H1 (cell line): Measurements from ENCODE around the gene ANAPC10. TPM values are rescaled to one million over a fixed set of nuclear protein-coding genes. Genes with fewer than 3 reads are reported as not detected.

Experiments used
- CTCF ChIA-PET: fragments of 300-600 bp; sonication (Branson Sonifier 250); formaldehyde crosslinking; loops from one replicate; lab custom pipeline; 2021; ENCODE audit not compliant: partially characterized antibody; lab: Charles Lee
- POLR2A ChIA-PET: fragments of 300-600 bp; sonication (Branson Sonifier 250); formaldehyde crosslinking; loops from one replicate; lab custom pipeline; 2021; ENCODE audit warnings: inconsistent platforms; ENCODE audit not compliant: partially characterized antibody; lab: Charles Lee
- DNase-seq, 2 experiments: peaks; one replicate each; pipeline versions ENCODE4 v3.0.0 to v3.0.0-alpha.2; 2010 to 2022; ENCODE audit warnings: low spot score in 2 of 2, low read depth in 1 of 2, mixed read lengths in 1 of 2
- FAIRE-seq: peaks from 2 replicates; lab custom pipeline; 2011; peaks lifted over from hg19 to GRCh38; lab: Jason Lieb, UNC
- H2AFZ ChIP-seq: 2 replicates; pipeline ENCODE4 v1.8.1; 2012; ENCODE audit warnings: low read length, inconsistent platforms
- H2AK5ac ChIP-seq: 2 replicates; pipeline ENCODE4 v1.6.1; 2013; ENCODE audit warnings: low read depth, low read length
- H2BK120ac ChIP-seq: replicated peaks from 2 replicates; pipeline ENCODE3; 2013; ENCODE audit warnings: low read depth, low read length, inconsistent platforms
- H2BK12ac ChIP-seq: 2 replicates; pipeline ENCODE4 v1.6.1; 2013; ENCODE audit warnings: low read depth, low read length
- H2BK15ac ChIP-seq: 2 replicates; pipeline ENCODE4 v1.6.1; 2013; ENCODE audit warnings: low read length
- H2BK20ac ChIP-seq: 2 replicates; pipeline ENCODE4 v1.6.1; 2013; ENCODE audit warnings: low read length
- H2BK5ac ChIP-seq: 2 replicates; pipeline ENCODE4 v1.6.1; 2013; ENCODE audit warnings: low read depth, low read length
- H3K14ac ChIP-seq: 2 replicates; pipeline ENCODE4 v1.6.1; 2013; ENCODE audit warnings: inconsistent platforms; ENCODE audit not compliant: insufficient read length
- H3K18ac ChIP-seq: 2 replicates; pipeline ENCODE4 v1.6.1; 2013; ENCODE audit warnings: low read length; ENCODE audit errors: extremely low read depth
- H3K23ac ChIP-seq: 2 replicates; pipeline ENCODE4 v1.6.1; 2013; ENCODE audit warnings: inconsistent platforms; ENCODE audit not compliant: insufficient read length
- H3K23me2 ChIP-seq: 2 replicates; pipeline ENCODE4 v1.6.1; 2013; ENCODE audit warnings: low read depth, low read length
- H3K27ac ChIP-seq: 2 replicates; pipeline ENCODE4 v1.6.1; 2011; ENCODE audit warnings: low read depth, low read length, inconsistent platforms
- H3K27me3 ChIP-seq, 4 experiments: replicated peaks in 1 of 4; 1 replicate in 1 of 4; 2 replicates in 3 of 4; pipeline versions ENCODE4 v1.6.1 to v1.8.1; 2011 to 2013; ENCODE audit warnings: low read length in 3 of 4, mild to moderate bottlenecking in 3 of 4, inconsistent platforms in 2 of 4, mixed read lengths in 2 of 4, moderate library complexity in 1 of 4; ENCODE audit not compliant: control insufficient read depth in 3 of 4, insufficient read depth in 3 of 4; ENCODE audit errors: extremely low read depth in 1 of 4
- H3K36me3 ChIP-seq, 4 experiments: 2 replicates each; pipeline versions ENCODE4 v1.6.1 to v1.8.1; 2011 to 2013; ENCODE audit warnings: mild to moderate bottlenecking in 4 of 4, low read length in 3 of 4, moderate library complexity in 2 of 4, control low read depth in 1 of 4, inconsistent platforms in 1 of 4; ENCODE audit not compliant: insufficient read depth in 4 of 4, control insufficient read depth in 2 of 4
- H3K4ac ChIP-seq: replicated peaks from 2 replicates; pipeline ENCODE3; 2013; ENCODE audit warnings: low read length, low read depth, mixed read lengths, inconsistent platforms; ENCODE audit not compliant: insufficient read length
- H3K4me1 ChIP-seq, 4 experiments: replicated peaks in 1 of 4; 1 replicate in 1 of 4; 2 replicates in 3 of 4; pipeline versions ENCODE4 v1.6.1 to v1.8.1; 2011 to 2013; ENCODE audit warnings: low read length in 3 of 4, inconsistent platforms in 2 of 4, mixed read lengths in 1 of 4; ENCODE audit not compliant: insufficient read depth in 4 of 4, control insufficient read depth in 3 of 4
- H3K4me2 ChIP-seq, 2 experiments: 2 replicates each; pipeline versions ENCODE4 v1.6.1 to v1.8.1; 2011 to 2013; ENCODE audit warnings: low read depth in 2 of 2, low read length in 2 of 2, control low read depth in 1 of 2, inconsistent platforms in 1 of 2, mild to moderate bottlenecking in 1 of 2; ENCODE audit not compliant: insufficient read depth in 1 of 2
- H3K4me3 ChIP-seq, 4 experiments: fragments of 200-600, 300-600 bp in 1 of 4; sonication (generic), shearing (Covaris generic), sonication (Bioruptor Twin) in 1 of 4; 2 replicates each; pipeline versions ENCODE4 v1.5.1 to v1.8.1; 2011 to 2016; ENCODE audit warnings: low read length in 4 of 4, low read depth in 3 of 4, control low read depth in 2 of 4, inconsistent platforms in 2 of 4, mild to moderate bottlenecking in 2 of 4, mixed read lengths in 1 of 4, moderate library complexity in 1 of 4; ENCODE audit not compliant: insufficient read depth in 2 of 4; ENCODE audit errors: extremely low read depth in 1 of 4
- H3K56ac ChIP-seq: replicated peaks from 2 replicates; pipeline ENCODE3; 2013; ENCODE audit warnings: low read depth, mild to moderate bottlenecking, mixed read lengths, low read length, inconsistent platforms; ENCODE audit not compliant: insufficient read length
- H3K79me1 ChIP-seq: 2 replicates; pipeline ENCODE4 v1.6.1; 2013; ENCODE audit warnings: low read depth, low read length, control low read depth
- H3K79me2 ChIP-seq, 2 experiments: 2 replicates each; pipeline versions ENCODE4 v1.6.1 to v1.8.1; 2012 to 2013; ENCODE audit warnings: low read length in 2 of 2, mild to moderate bottlenecking in 2 of 2, inconsistent platforms in 1 of 2; ENCODE audit not compliant: insufficient read depth in 2 of 2, control insufficient read depth in 1 of 2
- H3K9ac ChIP-seq, 4 experiments: replicated peaks in 1 of 4; 1 replicate in 1 of 4; 2 replicates in 3 of 4; pipeline versions ENCODE4 v1.6.1 to v1.8.1; 2011 to 2013; ENCODE audit warnings: low read depth in 3 of 4, low read length in 3 of 4, control low read depth in 2 of 4, mild to moderate bottlenecking in 2 of 4, moderate library complexity in 2 of 4, inconsistent platforms in 1 of 4; ENCODE audit errors: extremely low read depth in 1 of 4
- H3K9me3 ChIP-seq, 2 experiments: 2 replicates each; pipeline versions ENCODE4 v1.6.1 to v1.8.1; 2012 to 2013; ENCODE audit warnings: mild to moderate bottlenecking in 2 of 2, moderate library complexity in 2 of 2, control low read depth in 1 of 2, inconsistent platforms in 1 of 2, low read depth in 1 of 2, low read length in 1 of 2, mixed read lengths in 1 of 2; ENCODE audit not compliant: insufficient read depth in 2 of 2
- H4K20me1 ChIP-seq, 2 experiments: replicated peaks in 1 of 2; 2 replicates each; pipeline versions ENCODE3 to v1.8.1; 2011 to 2013; ENCODE audit warnings: inconsistent platforms in 2 of 2, low read length in 2 of 2, mild to moderate bottlenecking in 1 of 2; ENCODE audit not compliant: insufficient read depth in 2 of 2, control insufficient read depth in 1 of 2
- H4K5ac ChIP-seq: 2 replicates; pipeline ENCODE4 v1.6.1; 2013; ENCODE audit warnings: low read length, low read depth, mixed read lengths, inconsistent platforms; ENCODE audit not compliant: insufficient read length
- H4K8ac ChIP-seq: 2 replicates; pipeline ENCODE4 v1.8.0; 2013; ENCODE audit warnings: mild to moderate bottlenecking, moderate library complexity, low read length, inconsistent platforms; ENCODE audit not compliant: insufficient read depth; ENCODE audit errors: extremely low read depth
- H4K91ac ChIP-seq: replicated peaks from 2 replicates; pipeline ENCODE3; 2013; ENCODE audit warnings: low read length, mixed read lengths, inconsistent platforms; ENCODE audit not compliant: insufficient read length
- EP300 ChIP-seq, 2 experiments: IDR thresholded peaks; 1 replicate in 1 of 2; 2 replicates in 1 of 2; pipeline ENCODE4 v1.6.1; 2011 to 2012; ENCODE audit warnings: low read depth in 2 of 2, low read length in 2 of 2, mild to moderate bottlenecking in 2 of 2, borderline replicate concordance in 1 of 2, inconsistent platforms in 1 of 2, moderate library complexity in 1 of 2
- FOSL1 ChIP-seq: IDR thresholded peaks from 2 replicates; pipeline ENCODE4 v1.6.1; 2011; ENCODE audit warnings: mild to moderate bottlenecking, low read depth, low read length, moderate library complexity; ENCODE audit not compliant: insufficient read depth
- HDAC2 ChIP-seq, 2 experiments: fragments of 300-600 bp in 1 of 2; sonication (generic) in 1 of 2; IDR thresholded peaks; 2 replicates each; pipeline ENCODE4 v1.6.1; 2011 to 2012; ENCODE audit warnings: low read depth in 2 of 2, low read length in 2 of 2, mild to moderate bottlenecking in 2 of 2, moderate library complexity in 2 of 2, borderline replicate concordance in 1 of 2, inconsistent platforms in 1 of 2
- HDAC6 ChIP-seq: IDR thresholded peaks from one replicate; pipeline ENCODE4 v1.7.1; 2012; ENCODE audit warnings: low read depth, mild to moderate bottlenecking, inconsistent platforms, low read length, moderate library complexity
- NANOG ChIP-seq: IDR thresholded peaks from 2 replicates; pipeline ENCODE4 v1.6.1; 2011; ENCODE audit warnings: low read length, low read depth, mild to moderate bottlenecking, inconsistent platforms; ENCODE audit not compliant: insufficient read depth, poor library complexity, severe bottlenecking
- RBBP5 ChIP-seq: IDR thresholded peaks from 2 replicates; pipeline ENCODE4 v1.7.1; 2012; ENCODE audit warnings: low read depth, mild to moderate bottlenecking, inconsistent platforms, low read length, moderate library complexity, borderline replicate concordance
- RFX5 ChIP-seq: IDR thresholded peaks from 2 replicates; pipeline ENCODE4 v1.6.1; 2011; ENCODE audit warnings: low read depth, low read length, improper control_type of control experiment, borderline replicate concordance
- RXRA ChIP-seq: IDR thresholded peaks from 2 replicates; pipeline ENCODE4 v1.6.1; 2011; ENCODE audit warnings: low read depth, mild to moderate bottlenecking, low read length, moderate library complexity; ENCODE audit not compliant: insufficient read depth
- SAP30 ChIP-seq: fragments of 300-600 bp; sonication (generic); IDR thresholded peaks from 2 replicates; pipeline ENCODE4 v1.7.1; 2012; ENCODE audit warnings: low read length, moderate library complexity, mild to moderate bottlenecking, inconsistent platforms; ENCODE audit not compliant: insufficient read depth, insufficient replicate concordance
- SUZ12 ChIP-seq: fragments of 200-600 bp; sonication (generic); IDR thresholded peaks from 2 replicates; pipeline ENCODE4 v1.6.1; 2012; ENCODE audit warnings: mild to moderate bottlenecking, inconsistent platforms, low read length, moderate library complexity, mixed read lengths
- TBP ChIP-seq: IDR thresholded peaks from 2 replicates; pipeline ENCODE4 v1.6.1; 2011; ENCODE audit warnings: low read depth, low read length, improper control_type of control experiment
- TCF12 ChIP-seq: IDR thresholded peaks from 2 replicates; pipeline ENCODE4 v1.6.1; 2011; ENCODE audit warnings: low read depth, mild to moderate bottlenecking, low read length
- WGBS, 2 experiments: shearing (Covaris generic) in 1 of 2; methylation state at CpG; one replicate each; pipeline versions ENCODE4 v1.1.6 to v1.1.7; 2013 to 2015; ENCODE audit warnings: low lambda C conversion rate in 2 of 2, mixed read lengths in 2 of 2, inconsistent platforms in 1 of 2, low coverage in 1 of 2, missing lambda C conversion rate in 1 of 2; ENCODE audit not compliant: insufficient replicate concordance in 2 of 2, insufficient coverage in 1 of 2, insufficient read length in 1 of 2; ENCODE audit errors: extremely low coverage in 1 of 2, missing lambda C conversion rate in 1 of 2; 5-methylcytosine and 5-hydroxymethylcytosine counted together
- polyA plus RNA-seq, 7 experiments: library from polyadenylated mRNA; depleted of rRNA in 3 of 7; stranded (reverse) in 5 of 7; unstranded in 2 of 7; fragments of >200 nt in 5 of 7; fragments of 200-250 nt in 2 of 7; gene quantifications; 1 replicate in 5 of 7; 2 replicates in 1 of 7; 4 replicates in 1 of 7; pipeline versions ENCODE4 v1.2.1 to v1.2.3, GENCODE V29; 2011 to 2013; ENCODE audit warnings: missing spikeins in 2 of 7, mixed read lengths in 2 of 7
- total RNA-seq: library from RNA; stranded (reverse); fragmentation: NEBNext Ultra II Directional; extraction: Animal tissue kit (Norgen Biotek cat#: 25700); gene quantifications from 2 replicates; pipeline ENCODE4 v1.2.1, GENCODE V29; 2021

Gene ANAPC10
- total and polyA plus RNA-seq, 2 of the 8 experiments (the other 6 are each of a cell fraction or from before 2014, with no cell fraction given), result 17.6 to 23.3 TPM

GRCh38 chr4:145071560-145071959 lies 26.4 kb downstream of the ANAPC10 start:
- no peak overlapping the region for H4K5ac ChIP-seq
- no peaks in the 10 kb centered on the region; a peak in 1 of 7 replicates for H3K4me1 ChIP-seq
- no peak overlapping the region for H3K4ac ChIP-seq
- H2BK12ac ChIP-seq, result no peak overlapping the region
- ChIA-PET CTCF (interaction anchor here (1.3 kb wide), 1 partner anchor 75 kb away, joined by 3 read pairs; no protein-coding TSS in a partner anchor), POLR2A (no interaction called here)
- peaks cover 3 to 5% of the 10 kb centered on the region in 2 experiments for H4K20me1 ChIP-seq
- H3K14ac ChIP-seq, result no peak overlapping the region
- DNase-seq (no peak), FAIRE-seq (no peak)
- no peak overlapping the region for H3K18ac ChIP-seq
- H2BK5ac ChIP-seq, result no peak overlapping the region
- H2BK15ac ChIP-seq, result no peak overlapping the region
- WGBS, 2 experiments, result 95% methylated on average over 2 of the region's 2 CpGs; no CpG with 5 or more reads in 1 of the 2 experiments
- H2BK20ac ChIP-seq, result no peak overlapping the region
- H3K79me1 ChIP-seq, result no peaks in the 10 kb centered on the region; the same call in 1 of the 2 replicates
- no peaks in the 10 kb centered on the region for H3K23me2 ChIP-seq
- H2AK5ac ChIP-seq, result no peak overlapping the region
- H2BK120ac ChIP-seq, result no peak overlapping the region
- H3K9me3 ChIP-seq, result no peaks in the 10 kb centered on the region
- H3K27ac ChIP-seq, result no peak overlapping the region
- no peaks in the 10 kb centered on the region for H3K27me3 ChIP-seq
- no peak overlapping the region for H3K9ac ChIP-seq
- H4K91ac ChIP-seq, result no peak overlapping the region
- no peak overlapping the region for H2AFZ ChIP-seq
- H3K79me2 ChIP-seq, result peaks cover 5 to 13% of the 10 kb centered on the region in 2 experiments; a peak in 3 of 4 replicates
- H3K4me3 ChIP-seq, result no peak overlapping the region
- no peak overlapping the region for H4K8ac ChIP-seq
- H3K56ac ChIP-seq, result no peak overlapping the region
- H3K4me2 ChIP-seq, result no peak overlapping the region
- no peak overlapping the region for H3K23ac ChIP-seq
- H3K36me3 ChIP-seq, result peaks cover 0 to 4% (median 0%) of the 10 kb centered on the region in 4 experiments; a peak in 2 of 8 replicates
- no peak for TF ChIP-seq HDAC2 (IDR thresholded peaks at IDR 0.05; ENCODE audit: borderline replicate concordance in 1 of 2, low read depth in 2 of 2, low read length in 2 of 2)
- no peak for TF ChIP-seq FOSL1
- TF ChIP-seq TCF12, result no peak
- TF ChIP-seq SAP30, result no peak
- TF ChIP-seq EP300 (IDR thresholded peaks at IDR 0.05; ENCODE audit: borderline replicate concordance in 1 of 2, low read depth in 2 of 2, low read length in 2 of 2), result no peak
- TF ChIP-seq SUZ12, result no peak
- no peak for TF ChIP-seq RBBP5
- no peak for TF ChIP-seq HDAC6
- no peak for TF ChIP-seq NANOG
- TF ChIP-seq RXRA, result no peak
- no peak for TF ChIP-seq TBP
- no peak for TF ChIP-seq RFX5
